ENCODE data around the gene PCDH15. TPM values are rescaled to one million over a fixed set of nuclear protein-coding genes. Genes with fewer than 3 reads are reported as not detected.
"Not testable (repeated sequence)": the region's sequence is repeated elsewhere in the genome, so short reads cannot be mapped to it uniquely, and the experiment has no call there.

Gene PCDH15
- total RNA-seq, 1 donor from 2014 or later: 26.3 TPM

DNA sequence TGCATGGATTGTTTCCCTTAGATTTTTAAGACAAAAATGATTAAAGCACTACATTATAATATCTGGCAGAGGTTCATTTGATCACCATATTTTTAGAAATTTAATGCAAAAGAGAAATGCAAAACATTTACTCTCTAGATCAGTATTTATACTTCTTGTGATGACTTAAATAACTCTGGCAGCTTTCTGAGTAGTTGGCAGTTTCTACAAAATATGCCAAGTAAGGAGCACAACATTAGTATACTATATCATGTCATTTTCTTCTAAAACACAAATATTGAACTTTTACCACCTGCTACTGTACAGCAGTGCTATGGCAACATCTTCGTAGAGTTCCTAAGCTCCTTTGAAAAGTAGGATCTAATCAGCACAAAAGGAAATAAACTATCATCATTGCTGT, 275.2 kb downstream of the PCDH15 start:
- no peak for DNase-seq (ENCODE audit: low spot score in 2 of 2, unreplicated experiment in 2 of 2)
- Mint-ChIP-seq H3K4me3 (no peak overlapping the region), H3K9me3 (no peaks in the 10 kb centered on the region), H3K27ac (no peak overlapping the region), H3K27me3 (ENCODE audit: low read depth) (no peaks in the 10 kb centered on the region), H3K36me3 (no peaks in the 10 kb centered on the region), H3K4me1 (no peaks in the 10 kb centered on the region)
- TF ChIP-seq CTCF (IDR thresholded peaks at IDR 0.05; ENCODE audit: unreplicated experiment): no peak

GRCh38 chr10:54515244-54515643, 285.8 kb downstream of the PCDH15 start:
- H3K36me3 Mint-ChIP-seq: peaks cover 12% of the 10 kb centered on the region
- not testable (repeated sequence) for H3K27me3 Mint-ChIP-seq (ENCODE audit: low read depth); H3K4me3 Mint-ChIP-seq; H3K27ac Mint-ChIP-seq; H3K4me1 Mint-ChIP-seq; DNase-seq (ENCODE audit: low spot score in 2 of 2, unreplicated experiment in 2 of 2)
- H3K9me3 Mint-ChIP-seq: peaks cover 17% of the 10 kb centered on the region

- no peaks in the 10 kb centered on the region for H3K4me1 Mint-ChIP-seq
- H3K4me3 Mint-ChIP-seq: no peak overlapping the region
- H3K9me3 Mint-ChIP-seq: peaks cover 20% of the 10 kb centered on the region
- H3K36me3 Mint-ChIP-seq: no peaks in the 10 kb centered on the region
- H3K27ac Mint-ChIP-seq: no peak overlapping the region
- no peak for DNase-seq (ENCODE audit: low spot score in 2 of 2, unreplicated experiment in 2 of 2)
- no peak for TF ChIP-seq CTCF (IDR thresholded peaks at IDR 0.05; ENCODE audit: unreplicated experiment)
- H3K27me3 Mint-ChIP-seq (ENCODE audit: low read depth): no peaks in the 10 kb centered on the region
Measured at GRCh38 chr10:54503863-54504262, 297.2 kb downstream of the PCDH15 start.

GRCh38 chr10:54501929-54502328, 299.1 kb downstream of the PCDH15 start:
- DNase-seq (ENCODE audit: low spot score in 2 of 2, unreplicated experiment in 2 of 2): no peak
- peaks cover 24% of the 10 kb centered on the region for H3K9me3 Mint-ChIP-seq
- no peaks in the 10 kb centered on the region for H3K36me3 Mint-ChIP-seq
- no peak for TF ChIP-seq CTCF (IDR thresholded peaks at IDR 0.05; ENCODE audit: unreplicated experiment)
- no peak overlapping the region for H3K4me3 Mint-ChIP-seq
- H3K27ac Mint-ChIP-seq: no peak overlapping the region
- H3K4me1 Mint-ChIP-seq: no peaks in the 10 kb centered on the region
- H3K27me3 Mint-ChIP-seq (ENCODE audit: low read depth): no peaks in the 10 kb centered on the region

DNA sequence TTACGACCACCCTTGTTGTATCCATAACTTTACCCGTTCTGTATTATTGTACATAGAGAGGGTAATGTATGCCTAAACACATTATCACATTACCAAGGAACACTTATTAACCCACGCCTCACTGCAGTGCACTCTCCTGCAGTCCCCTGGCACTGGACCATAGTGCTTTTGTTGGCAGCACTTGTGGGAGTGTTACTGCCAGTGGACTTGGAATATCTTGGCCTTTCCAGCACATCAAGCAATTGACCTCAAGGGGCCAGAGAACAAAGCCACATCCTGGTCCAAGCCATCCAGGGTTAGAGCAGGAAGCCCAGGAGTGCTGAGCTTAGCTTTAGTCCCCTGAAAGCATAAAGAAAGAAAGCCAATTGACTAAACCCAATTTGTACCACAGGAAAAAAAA, 304.2 kb downstream of the PCDH15 start:
- no peaks in the 10 kb centered on the region for H3K27me3 Mint-ChIP-seq (ENCODE audit: low read depth)
- no peak for DNase-seq (ENCODE audit: low spot score in 2 of 2, unreplicated experiment in 2 of 2)
- H3K4me3 Mint-ChIP-seq: no peak overlapping the region
- H3K27ac Mint-ChIP-seq: no peak overlapping the region
- peaks cover 38% of the 10 kb centered on the region for H3K9me3 Mint-ChIP-seq
- H3K4me1 Mint-ChIP-seq: no peaks in the 10 kb centered on the region
- H3K36me3 Mint-ChIP-seq: no peaks in the 10 kb centered on the region
- TF ChIP-seq CTCF (IDR thresholded peaks at IDR 0.05; ENCODE audit: unreplicated experiment): no peak

GRCh38 chr10:54487743-54488142, 313.3 kb downstream of the PCDH15 start:
- Mint-ChIP-seq H3K9me3 (peaks cover 5% of the 10 kb centered on the region), H3K36me3 (no peaks in the 10 kb centered on the region), H3K4me1 (peaks cover 4% of the 10 kb centered on the region)

More at GRCh38 chr10:54487743-54488142, 313.3 kb downstream of the PCDH15 start:
- no peak overlapping the region for H3K4me3 Mint-ChIP-seq
- no peak for DNase-seq (ENCODE audit: low spot score in 2 of 2, unreplicated experiment in 2 of 2)
- no peaks in the 10 kb centered on the region for H3K27me3 Mint-ChIP-seq (ENCODE audit: low read depth)
- no peak for TF ChIP-seq CTCF (IDR thresholded peaks at IDR 0.05; ENCODE audit: unreplicated experiment)
- no peak overlapping the region for H3K27ac Mint-ChIP-seq
